Vagina (tissue), 2 donors: ENCODE data around the gene AP1S1. TPM values are rescaled to one million over a fixed set of nuclear protein-coding genes. Genes with fewer than 3 reads are reported as not detected.
"Not testable (repeated sequence)": the region's sequence is repeated elsewhere in the genome, so short reads cannot be mapped to it uniquely, and the experiment has no call there.

ENCODE experiments used
- DNase-seq, 2 donors: peaks; one replicate each; pipeline ENCODE4 v3.0.0-alpha.2; 2017; ENCODE audit errors: extremely low spot score in 2 of 2
- H3K27ac ChIP-seq: fragments of 200-600 bp; sonication (generic); one replicate; pipeline ENCODE4 v1.5.1; 2019
- H3K27me3 ChIP-seq: fragments of 200-600 bp; sonication (generic); one replicate; pipeline ENCODE4 v1.5.1; 2019
- H3K36me3 ChIP-seq, 2 donors: fragments of 200-600 bp; sonication (generic); one replicate each; pipeline ENCODE4 v1.5.1; 2017 to 2019
- H3K4me1 ChIP-seq: fragments of 200-600 bp; sonication (generic); one replicate; pipeline ENCODE4 v1.5.1; 2019
- H3K4me3 ChIP-seq, 2 donors: fragments of 200-600 bp; sonication (generic); 1 replicate in 1 of 2; 2 replicates in 1 of 2; pipeline ENCODE4 v1.5.1; 2016 to 2019
- H3K9me3 ChIP-seq: fragments of 200-600 bp; sonication (generic); one replicate; pipeline ENCODE4 v1.5.1; 2019
- CTCF ChIP-seq, 3 experiments: fragments of 450-650 bp in 2 of 3; fragments of 200-600 bp in 1 of 3; sonication (generic) in 1 of 3; IDR thresholded peaks; one replicate each; pipeline ENCODE4 v1.5.1; 2017 to 2019; ENCODE audit warnings: antibody characterized with exemption in 3 of 3, mild to moderate bottlenecking in 2 of 3, moderate library complexity in 2 of 3
- POLR2A ChIP-seq, 2 donors: fragments of 450-650 bp; IDR thresholded peaks; one replicate each; pipeline ENCODE4 v1.6.1; 2017; ENCODE audit warnings: antibody characterized with exemption in 2 of 2, mild to moderate bottlenecking in 2 of 2, moderate library complexity in 2 of 2
- POLR2AphosphoS5 ChIP-seq, 2 donors: sonication (generic); formaldehyde crosslinking; IDR thresholded peaks; one replicate each; pipeline ENCODE4 v1.9.0; 2017; ENCODE audit warnings: antibody characterized with exemption in 2 of 2, mild to moderate bottlenecking in 2 of 2, low read depth in 1 of 2; ENCODE audit not compliant: insufficient read depth in 1 of 2
- intact Hi-C: fragments of 100-400 bp; cut with DNase I; formaldehyde crosslinking; loops from one replicate; pipeline ENCODE4 v1.15.1; 2023
- total RNA-seq: library from RNA; depleted of rRNA; stranded (reverse); fragments of >200 nt; gene quantifications from one replicate; pipeline ENCODE4 v1.2.3, GENCODE V29; 2016

The AP1S1 gene
- total RNA-seq, 1 donor from 2014 or later = 42.5 TPM

- H3K4me3 ChIP-seq = peak overlapping the region in 1 of 2 donors; percentile 14
- H3K27ac ChIP-seq = no peak overlapping the region
- peaks cover 41% of the 10 kb centered on the region for H3K4me1 ChIP-seq
- intact Hi-C loops = loop anchor here (5.0 kb wide), 1 partner anchor 41 kb away; the partner anchor contains the start of gene TRIM56
- H3K27me3 ChIP-seq = no peaks in the 10 kb centered on the region
- no peaks in the 10 kb centered on the region for H3K9me3 ChIP-seq
- no peaks in the 10 kb centered on the region for H3K36me3 ChIP-seq
- no peak for DNase-seq
- TF ChIP-seq POLR2A (IDR thresholded peaks at IDR 0.05) (no peak), CTCF (IDR thresholded peaks at IDR 0.05) (no peak), POLR2AphosphoS5 (IDR thresholded peaks at IDR 0.05; ENCODE audit: insufficient read depth in 1 of 2, low read depth in 1 of 2) (no peak)
Observed at GRCh38 chr7:101128040-101128834, 26.0 kb upstream of the AP1S1 start.

GRCh38 chr7:101129603-101130117, 24.6 kb upstream of the AP1S1 start:
- no peaks in the 10 kb centered on the region for H3K36me3 ChIP-seq
- intact Hi-C loops = loop anchor here (5.0 kb wide), 1 partner anchor 42 kb away; the partner anchor contains the start of gene TRIM56
- TF ChIP-seq POLR2A (IDR thresholded peaks at IDR 0.05) (no peak), POLR2AphosphoS5 (IDR thresholded peaks at IDR 0.05; ENCODE audit: insufficient read depth in 1 of 2, low read depth in 1 of 2) (no peak), CTCF (IDR thresholded peaks at IDR 0.05) (no peak)
- no peaks in the 10 kb centered on the region for H3K27me3 ChIP-seq
- no peak overlapping the region for H3K27ac ChIP-seq
- H3K4me1 ChIP-seq = peaks cover 32% of the 10 kb centered on the region
- no peak for DNase-seq
- H3K9me3 ChIP-seq = no peaks in the 10 kb centered on the region
- H3K4me3 ChIP-seq = no peak overlapping the region

DNA sequence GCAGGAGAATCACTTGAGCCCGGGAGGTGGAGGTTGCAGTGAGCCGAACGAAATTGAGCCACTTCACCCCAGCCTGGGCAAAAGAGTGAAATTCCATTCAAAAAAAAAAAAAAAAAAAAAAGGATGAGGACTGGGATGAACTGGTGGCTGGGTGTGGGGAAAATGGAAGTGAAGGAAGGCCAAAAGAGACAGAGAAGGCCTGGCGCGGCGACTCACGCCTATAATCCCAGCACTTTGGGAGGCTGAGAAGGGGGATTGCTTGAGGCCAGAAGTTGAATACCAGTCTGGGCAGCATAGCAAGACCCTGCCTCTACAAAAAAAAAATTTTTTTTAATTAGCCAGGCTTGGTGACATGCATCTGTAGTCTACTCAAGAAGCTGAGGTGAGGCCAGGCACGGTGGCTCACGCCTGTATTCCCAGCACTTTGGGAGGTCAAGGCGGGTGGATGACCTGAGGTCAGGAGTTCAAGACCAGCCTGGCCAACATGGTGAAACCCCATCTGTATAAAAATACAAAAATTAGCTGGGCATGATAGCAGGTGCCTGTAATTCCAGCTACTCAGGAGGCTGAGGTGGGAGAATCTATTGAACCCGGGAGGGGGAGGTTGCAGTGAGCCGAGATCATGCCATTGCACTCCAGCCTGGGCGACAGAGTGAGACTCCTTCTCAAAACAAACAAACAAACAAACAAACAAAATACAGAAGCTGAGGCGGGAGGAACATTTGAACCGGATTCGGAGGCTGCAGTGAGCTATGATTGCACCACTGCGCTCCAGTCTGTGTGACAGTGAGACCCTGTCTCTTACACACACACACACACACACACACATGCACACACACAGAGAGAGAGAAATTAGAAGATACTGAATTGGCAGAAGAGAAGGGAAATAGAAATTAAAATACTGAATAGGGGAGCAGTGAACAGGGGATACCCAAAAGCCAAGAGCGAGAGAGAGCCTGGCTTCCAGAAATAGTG, 21.4 kb upstream of the AP1S1 start:
- H3K27me3 ChIP-seq, H3K4me1 ChIP-seq, H3K36me3 ChIP-seq, H3K9me3 ChIP-seq, DNase-seq, H3K27ac ChIP-seq, intact Hi-C loops, H3K4me3 ChIP-seq: not testable (repeated sequence)

DNA sequence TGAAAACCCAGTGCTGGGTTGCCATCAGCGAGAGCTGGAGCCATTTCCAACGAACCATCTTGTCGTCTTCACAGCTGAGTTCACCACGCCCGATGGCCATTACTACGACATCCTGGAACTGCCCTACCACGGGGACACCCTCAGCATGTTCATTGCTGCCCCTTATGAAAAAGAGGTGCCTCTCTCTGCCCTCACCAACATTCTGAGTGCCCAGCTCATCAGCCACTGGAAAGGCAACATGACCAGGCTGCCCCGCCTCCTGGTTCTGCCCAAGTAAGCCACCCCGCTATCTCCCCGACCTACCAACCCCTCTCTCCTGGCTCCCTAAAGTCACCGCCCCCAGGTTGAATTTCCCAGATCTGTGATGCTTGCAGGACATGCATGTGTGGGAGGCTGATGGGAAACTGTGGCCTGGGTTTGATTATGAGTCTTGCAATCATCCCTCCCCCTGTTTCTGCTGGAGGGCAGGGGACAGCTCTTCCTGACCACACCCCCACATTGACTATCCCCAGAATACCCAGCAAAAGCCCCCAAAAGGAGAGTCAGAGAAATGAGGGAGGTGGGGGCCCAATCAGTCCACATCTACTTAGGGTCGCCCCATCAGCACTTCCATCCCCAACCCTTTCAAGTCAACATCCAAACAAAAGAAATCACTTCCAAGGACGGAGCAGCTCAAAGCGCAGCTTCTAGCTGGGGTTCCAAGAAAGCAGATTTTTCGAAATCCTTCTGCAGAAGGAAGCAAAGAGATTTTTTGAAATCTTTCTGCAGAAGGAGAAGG, 20.5 kb upstream of the AP1S1 start:
- intact Hi-C loops = no loop called here
- H3K4me1 ChIP-seq = peaks cover 6% of the 10 kb centered on the region
- H3K27ac ChIP-seq = no peak overlapping the region
- H3K9me3 ChIP-seq = no peaks in the 10 kb centered on the region
- H3K27me3 ChIP-seq = no peaks in the 10 kb centered on the region
- TF ChIP-seq CTCF (IDR thresholded peaks at IDR 0.05) = no peak
- no peak for TF ChIP-seq POLR2AphosphoS5 (IDR thresholded peaks at IDR 0.05; ENCODE audit: insufficient read depth in 1 of 2, low read depth in 1 of 2)
- TF ChIP-seq POLR2A (IDR thresholded peaks at IDR 0.05) = no peak
- no peaks in the 10 kb centered on the region for H3K36me3 ChIP-seq
- no peak for DNase-seq
- H3K4me3 ChIP-seq = no peak overlapping the region
